ENCODE results near the gene LAMA4. TPM values are rescaled to one million over a fixed set of nuclear protein-coding genes. Genes with fewer than 3 reads are reported as not detected.

Gene LAMA4
- polyA plus RNA-seq, 1 donor from 2014 or later: 0.69 TPM

DNA sequence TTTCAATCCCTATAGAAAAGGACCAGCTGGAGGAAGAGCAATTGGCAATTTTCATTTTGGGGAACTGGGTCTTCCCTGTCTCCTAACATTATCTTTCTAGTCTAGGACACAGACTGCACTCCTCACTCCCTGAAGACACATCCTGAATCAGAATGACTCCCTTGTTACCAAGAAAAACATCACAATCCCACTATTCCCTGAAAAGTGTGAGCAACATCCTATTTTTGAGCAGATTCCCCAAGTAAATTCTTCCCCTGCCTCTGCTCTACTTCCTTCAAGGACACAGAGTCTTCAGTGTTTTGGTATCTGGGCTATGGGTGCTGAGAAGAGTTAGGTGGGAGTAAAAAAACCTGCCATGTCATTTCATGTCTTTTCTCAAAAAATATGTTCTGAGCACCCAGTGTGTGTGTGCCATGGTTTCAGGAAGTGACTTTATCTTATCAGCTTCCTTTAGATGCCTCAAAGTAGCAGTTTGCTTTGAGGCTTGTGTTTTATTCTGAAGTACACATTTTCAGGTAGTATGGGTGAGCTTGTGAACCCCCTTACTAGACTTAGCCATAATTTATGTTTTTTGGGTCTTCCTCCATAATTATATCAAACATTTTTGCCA lies 12.4 kb downstream of the LAMA4 start:
- TF ChIP-seq EP300 (conservative IDR thresholded peaks at IDR 0.05; ENCODE audit: poor library complexity, severe bottlenecking) (no peak), TAF1 (IDR thresholded peaks at IDR 0.05; ENCODE audit: low read depth) (no peak), RAD21 (conservative IDR thresholded peaks at IDR 0.05) (no peak), POLR2AphosphoS5 (IDR thresholded peaks at IDR 0.05) (no peak), MXI1 (conservative IDR thresholded peaks at IDR 0.05; ENCODE audit: poor library complexity, severe bottlenecking) (no peak), EZH2 (IDR thresholded peaks at IDR 0.05; ENCODE audit: borderline replicate concordance, insufficient read depth, low read length, poor library complexity, severe bottlenecking) (no peak), SMC3 (conservative IDR thresholded peaks at IDR 0.05; ENCODE audit: poor library complexity) (no peak)
- TF ChIP-seq, protein P1, sequence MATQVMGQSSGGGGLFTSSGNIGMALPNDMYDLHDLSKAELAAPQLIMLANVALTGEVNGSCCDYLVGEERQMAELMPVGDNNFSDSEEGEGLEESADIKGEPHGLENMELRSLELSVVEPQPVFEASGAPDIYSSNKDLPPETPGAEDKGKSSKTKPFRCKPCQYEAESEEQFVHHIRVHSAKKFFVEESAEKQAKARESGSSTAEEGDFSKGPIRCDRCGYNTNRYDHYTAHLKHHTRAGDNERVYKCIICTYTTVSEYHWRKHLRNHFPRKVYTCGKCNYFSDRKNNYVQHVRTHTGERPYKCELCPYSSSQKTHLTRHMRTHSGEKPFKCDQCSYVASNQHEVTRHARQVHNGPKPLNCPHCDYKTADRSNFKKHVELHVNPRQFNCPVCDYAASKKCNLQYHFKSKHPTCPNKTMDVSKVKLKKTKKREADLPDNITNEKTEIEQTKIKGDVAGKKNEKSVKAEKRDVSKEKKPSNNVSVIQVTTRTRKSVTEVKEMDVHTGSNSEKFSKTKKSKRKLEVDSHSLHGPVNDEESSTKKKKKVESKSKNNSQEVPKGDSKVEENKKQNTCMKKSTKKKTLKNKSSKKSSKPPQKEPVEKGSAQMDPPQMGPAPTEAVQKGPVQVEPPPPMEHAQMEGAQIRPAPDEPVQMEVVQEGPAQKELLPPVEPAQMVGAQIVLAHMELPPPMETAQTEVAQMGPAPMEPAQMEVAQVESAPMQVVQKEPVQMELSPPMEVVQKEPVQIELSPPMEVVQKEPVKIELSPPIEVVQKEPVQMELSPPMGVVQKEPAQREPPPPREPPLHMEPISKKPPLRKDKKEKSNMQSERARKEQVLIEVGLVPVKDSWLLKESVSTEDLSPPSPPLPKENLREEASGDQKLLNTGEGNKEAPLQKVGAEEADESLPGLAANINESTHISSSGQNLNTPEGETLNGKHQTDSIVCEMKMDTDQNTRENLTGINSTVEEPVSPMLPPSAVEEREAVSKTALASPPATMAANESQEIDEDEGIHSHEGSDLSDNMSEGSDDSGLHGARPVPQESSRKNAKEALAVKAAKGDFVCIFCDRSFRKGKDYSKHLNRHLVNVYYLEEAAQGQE (IDR thresholded peaks at IDR 0.05; ENCODE audit: borderline replicate concordance): no peak
- TF ChIP-seq, protein P2, sequence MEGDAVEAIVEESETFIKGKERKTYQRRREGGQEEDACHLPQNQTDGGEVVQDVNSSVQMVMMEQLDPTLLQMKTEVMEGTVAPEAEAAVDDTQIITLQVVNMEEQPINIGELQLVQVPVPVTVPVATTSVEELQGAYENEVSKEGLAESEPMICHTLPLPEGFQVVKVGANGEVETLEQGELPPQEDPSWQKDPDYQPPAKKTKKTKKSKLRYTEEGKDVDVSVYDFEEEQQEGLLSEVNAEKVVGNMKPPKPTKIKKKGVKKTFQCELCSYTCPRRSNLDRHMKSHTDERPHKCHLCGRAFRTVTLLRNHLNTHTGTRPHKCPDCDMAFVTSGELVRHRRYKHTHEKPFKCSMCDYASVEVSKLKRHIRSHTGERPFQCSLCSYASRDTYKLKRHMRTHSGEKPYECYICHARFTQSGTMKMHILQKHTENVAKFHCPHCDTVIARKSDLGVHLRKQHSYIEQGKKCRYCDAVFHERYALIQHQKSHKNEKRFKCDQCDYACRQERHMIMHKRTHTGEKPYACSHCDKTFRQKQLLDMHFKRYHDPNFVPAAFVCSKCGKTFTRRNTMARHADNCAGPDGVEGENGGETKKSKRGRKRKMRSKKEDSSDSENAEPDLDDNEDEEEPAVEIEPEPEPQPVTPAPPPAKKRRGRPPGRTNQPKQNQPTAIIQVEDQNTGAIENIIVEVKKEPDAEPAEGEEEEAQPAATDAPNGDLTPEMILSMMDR (IDR thresholded peaks at IDR 0.05; ENCODE audit: poor library complexity, severe bottlenecking): no peak
- no peak overlapping the region for H3K4me2 ChIP-seq (ENCODE audit: low read length)
- H3K79me2 ChIP-seq (replicated peaks; ENCODE audit: insufficient read depth, low read length): no peaks in the 10 kb centered on the region
- H3K9ac ChIP-seq (ENCODE audit: low read length): no peak overlapping the region
- no peak overlapping the region for H3K4me3 ChIP-seq (ENCODE audit: low read length)
- no peaks in the 10 kb centered on the region for H3K9me2 ChIP-seq (ENCODE audit: insufficient read depth, low read length)
- H3K27me3 ChIP-seq (ENCODE audit: insufficient read depth, low read depth, low read length): no peaks in the 10 kb centered on the region
- H2AFZ ChIP-seq (ENCODE audit: low read depth, low read length): no peak overlapping the region
- no peaks in the 10 kb centered on the region for H4K20me1 ChIP-seq (ENCODE audit: insufficient read depth)
- H3K36me3 ChIP-seq (ENCODE audit: insufficient read depth, low read length): no peaks in the 10 kb centered on the region
- no peaks in the 10 kb centered on the region for H3K9me3 ChIP-seq (ENCODE audit: low read length)
- no peaks in the 10 kb centered on the region for H3F3A ChIP-seq (ENCODE audit: insufficient read depth, low read length, poor library complexity, severe bottlenecking)
- no peak overlapping the region for H3K27ac ChIP-seq (ENCODE audit: low read length)

DNA sequence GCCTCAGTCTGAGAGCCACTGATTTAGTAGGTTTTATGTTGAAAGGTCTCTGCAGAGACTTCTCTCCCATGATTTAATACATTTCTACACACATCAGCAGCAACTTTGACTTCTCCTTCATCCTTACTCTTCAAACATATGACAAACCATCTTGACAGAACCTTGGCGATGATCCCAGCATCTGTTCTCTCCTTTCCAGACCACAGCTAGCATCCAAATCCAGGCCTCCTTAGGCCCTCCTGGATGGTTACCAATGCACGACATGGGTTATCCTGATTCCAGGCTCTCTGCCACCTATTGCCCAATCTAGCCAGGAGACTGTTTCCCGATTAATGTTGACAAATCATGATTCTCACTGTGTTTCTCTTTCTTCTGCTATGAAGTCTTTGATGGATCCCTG lies 16.8 kb downstream of the LAMA4 start:
- Histone ChIP-seq H3K79me2 (replicated peaks; ENCODE audit: insufficient read depth, low read length) (no peaks in the 10 kb centered on the region), H4K20me1 (ENCODE audit: insufficient read depth) (no peaks in the 10 kb centered on the region), H3K9me2 (ENCODE audit: insufficient read depth, low read length) (no peaks in the 10 kb centered on the region), H3K9ac (ENCODE audit: low read length) (no peak overlapping the region), H3K4me3 (ENCODE audit: low read length) (no peak overlapping the region), H3K36me3 (ENCODE audit: insufficient read depth, low read length) (no peaks in the 10 kb centered on the region), H3K27ac (ENCODE audit: low read length) (no peak overlapping the region), H2AFZ (ENCODE audit: low read depth, low read length) (no peak overlapping the region), H3K4me2 (ENCODE audit: low read length) (no peak overlapping the region), H3K27me3 (ENCODE audit: insufficient read depth, low read depth, low read length) (no peaks in the 10 kb centered on the region), H3K9me3 (ENCODE audit: low read length) (no peaks in the 10 kb centered on the region), H3F3A (ENCODE audit: insufficient read depth, low read length, poor library complexity, severe bottlenecking) (no peaks in the 10 kb centered on the region)
- TF ChIP-seq RAD21 (conservative IDR thresholded peaks at IDR 0.05) (no peak), EP300 (conservative IDR thresholded peaks at IDR 0.05; ENCODE audit: poor library complexity, severe bottlenecking) (no peak), SMC3 (conservative IDR thresholded peaks at IDR 0.05; ENCODE audit: poor library complexity) (no peak), POLR2AphosphoS5 (IDR thresholded peaks at IDR 0.05) (no peak), EZH2 (IDR thresholded peaks at IDR 0.05; ENCODE audit: borderline replicate concordance, insufficient read depth, low read length, poor library complexity, severe bottlenecking) (no peak), MXI1 (conservative IDR thresholded peaks at IDR 0.05; ENCODE audit: poor library complexity, severe bottlenecking) (no peak), TAF1 (IDR thresholded peaks at IDR 0.05; ENCODE audit: low read depth) (no peak)
- TF ChIP-seq, protein P1 (IDR thresholded peaks at IDR 0.05; ENCODE audit: borderline replicate concordance): no peak
- TF ChIP-seq, protein P2 (IDR thresholded peaks at IDR 0.05; ENCODE audit: poor library complexity, severe bottlenecking): no peak
